Central memory CD4-positive, alpha-beta T cell (primary cell): Measurements from ENCODE around the gene SAP30BP.
"Not testable (repeated sequence)": the region's sequence is repeated elsewhere in the genome, so short reads cannot be mapped to it uniquely, and the experiment has no call there.

Experiments used
- DNase-seq: peaks from one replicate; pipeline ENCODE4 v3.0.0; 2022

SAP30BP gene

DNA sequence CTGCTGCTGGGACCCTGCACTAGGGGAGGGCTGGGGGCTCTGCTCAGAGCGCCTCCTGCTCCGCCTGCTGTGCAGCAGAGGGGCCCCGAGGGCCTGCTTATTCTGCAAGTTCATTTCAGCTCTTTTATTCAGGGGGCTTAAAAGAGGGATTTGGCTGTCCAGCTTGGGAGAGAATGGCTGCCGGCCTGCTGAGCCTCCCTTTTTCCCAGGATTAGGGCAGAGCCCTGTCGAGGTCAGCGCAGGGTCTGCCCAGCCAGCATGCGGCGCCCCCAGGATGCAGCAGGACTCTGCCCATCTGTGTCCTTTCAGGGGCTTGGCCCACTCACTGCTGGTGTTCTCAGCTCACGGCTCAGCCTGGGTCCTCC, 32.8 kb upstream of the SAP30BP start:
- no peak for DNase-seq

DNA sequence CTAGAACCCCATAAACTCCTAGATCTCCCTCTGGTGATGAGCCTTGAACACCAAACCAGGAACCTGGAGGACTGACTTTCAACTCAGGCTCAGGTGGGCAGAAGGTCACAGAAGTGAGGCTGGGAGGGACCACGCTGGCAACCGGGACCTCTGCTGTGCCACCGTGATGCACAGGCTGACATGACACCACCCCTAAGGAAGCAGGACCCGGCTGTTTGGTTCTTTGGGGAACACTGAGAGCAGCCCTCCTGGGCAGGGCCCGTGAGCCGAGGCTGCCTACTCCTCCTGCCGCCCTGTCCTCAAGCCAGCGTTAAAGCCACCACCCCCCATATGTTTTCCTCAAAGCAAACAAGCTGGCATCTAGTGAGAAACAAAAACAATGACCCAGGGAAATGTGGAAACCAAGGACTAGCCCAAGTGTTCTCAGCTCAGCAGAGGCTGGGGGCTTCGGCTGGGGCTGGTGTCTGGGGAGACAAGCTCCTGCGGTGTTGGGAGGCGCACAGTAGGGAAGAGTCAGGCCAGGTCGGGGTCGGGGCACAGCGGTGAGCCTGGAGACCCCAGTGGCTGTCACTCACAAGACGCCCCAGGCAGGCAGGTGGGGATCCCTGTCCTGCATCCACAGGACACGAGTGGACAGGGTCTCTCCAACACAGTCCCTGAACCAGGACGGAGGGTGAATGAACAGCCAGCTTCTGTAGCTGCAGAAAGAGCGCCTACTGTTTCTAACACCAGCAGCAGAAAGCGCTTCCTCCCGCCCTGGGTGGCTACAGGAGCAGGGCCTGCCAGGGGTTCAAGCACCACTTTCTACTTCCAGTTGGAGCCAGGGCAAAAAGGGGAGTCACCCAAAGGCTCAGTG, 32.2 kb upstream of the SAP30BP start:
- DNase-seq = no peak

DNA sequence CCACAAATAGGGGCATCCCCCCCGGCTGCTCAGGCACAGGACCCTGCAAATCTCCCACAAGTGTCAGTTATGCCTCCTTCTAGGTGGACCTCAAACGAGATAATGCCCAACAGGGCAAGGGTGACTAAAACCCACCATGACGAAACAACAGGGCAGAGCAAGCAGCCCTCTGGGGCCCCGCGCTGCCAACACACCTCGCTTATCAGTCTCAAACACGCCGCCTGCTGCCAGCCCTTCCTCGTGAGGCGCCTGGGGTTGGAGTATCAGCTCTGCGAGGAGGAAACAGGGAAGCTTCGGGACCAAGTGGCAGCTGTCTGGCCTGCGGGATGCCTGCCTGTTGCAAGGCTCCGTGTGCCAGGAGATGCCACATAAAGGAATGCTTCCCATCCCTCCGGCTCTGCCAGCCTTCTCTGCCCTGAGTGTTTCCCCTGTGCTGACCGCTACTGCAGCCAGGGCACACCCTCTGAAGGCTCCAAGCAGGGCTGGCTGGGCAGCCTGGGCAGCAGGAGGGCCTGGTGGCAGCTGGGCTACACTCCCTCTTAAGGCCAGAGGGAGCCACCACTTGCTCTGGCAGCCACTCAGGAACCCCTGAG, 31.4 kb upstream of the SAP30BP start:
- DNase-seq = no peak

- DNase-seq = no peak
These were observed 30.6 kb upstream of the SAP30BP start for GRCh38 chr17:75636381-75637142.

DNA sequence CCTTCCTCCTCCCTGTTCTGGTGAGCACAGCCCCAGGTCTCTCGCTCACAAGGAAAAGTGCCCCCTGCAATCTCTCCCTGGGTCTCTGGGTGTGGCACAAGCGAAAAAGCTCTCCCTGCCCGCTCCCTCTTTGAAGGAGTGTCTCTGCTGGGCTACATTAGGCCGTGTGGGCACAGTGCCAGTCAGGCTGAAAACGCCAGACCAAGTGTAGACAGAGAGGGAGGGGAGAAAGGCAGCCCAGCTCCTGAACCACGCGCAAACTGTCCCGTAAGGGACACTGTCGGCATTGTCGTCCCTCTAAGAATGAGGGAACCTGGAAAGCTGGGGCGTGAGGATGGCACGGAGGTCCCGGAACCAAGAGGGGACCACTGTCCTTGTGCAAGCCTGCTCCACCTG, 30.0 kb upstream of the SAP30BP start:
- DNase-seq = no peak

- no peak for DNase-seq
These were observed 29.6 kb upstream of the SAP30BP start for GRCh38 chr17:75637551-75637950.

DNA sequence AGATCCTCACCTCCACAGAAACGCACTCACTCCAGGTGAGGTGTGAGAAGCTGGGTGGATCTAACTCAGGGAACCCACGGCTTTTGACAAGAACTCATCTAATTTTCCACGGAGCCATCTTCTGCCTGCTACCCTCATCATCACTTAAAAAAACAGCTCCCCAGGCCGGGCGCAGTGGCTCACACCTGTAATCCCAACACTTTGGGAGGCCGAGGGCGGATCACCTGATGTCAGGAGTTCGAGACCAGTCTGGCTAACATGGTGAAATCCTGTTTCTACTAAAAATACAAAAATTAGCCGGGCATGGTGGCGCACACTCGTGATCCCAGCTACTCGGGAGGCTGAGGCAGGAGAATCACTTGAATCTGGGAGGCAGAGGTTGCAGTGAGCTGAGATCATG, 29.1 kb upstream of the SAP30BP start:
- not testable (repeated sequence) for DNase-seq

GRCh38 chr17:75638893-75639292, 28.2 kb upstream of the SAP30BP start:
- no peak for DNase-seq

GRCh38 chr17:75639327-75639726, 27.8 kb upstream of the SAP30BP start:
- no peak for DNase-seq

GRCh38 chr17:75639771-75640555, 27.2 kb upstream of the SAP30BP start:
- no peak for DNase-seq

DNA sequence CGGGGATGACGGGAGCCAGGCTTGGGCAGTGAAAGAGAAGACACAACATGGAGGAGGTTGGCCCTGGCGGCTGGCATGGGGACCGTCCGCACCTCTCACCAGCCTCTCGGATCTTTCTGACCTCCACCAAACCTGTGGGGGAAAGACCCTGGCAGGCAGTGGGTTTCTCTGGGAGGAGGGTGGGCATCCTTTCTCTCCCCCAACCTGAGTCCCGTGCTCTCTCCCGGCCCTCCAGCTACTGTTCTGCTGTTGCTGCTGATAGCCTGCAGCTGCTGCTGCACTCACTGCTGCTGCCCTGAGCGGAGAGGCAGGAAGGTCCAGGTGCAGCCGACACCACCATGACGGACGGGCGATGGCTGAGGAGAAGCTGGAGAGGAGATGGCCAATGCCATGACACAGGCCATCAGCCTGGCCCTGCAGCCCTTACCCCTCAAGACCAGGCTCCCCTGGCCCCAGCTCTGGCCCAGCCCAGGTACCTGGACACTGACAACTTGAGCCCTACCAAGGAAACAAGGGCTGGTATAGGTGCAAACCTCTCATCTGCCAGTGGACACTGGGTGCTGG, 26.5 kb upstream of the SAP30BP start:
- DNase-seq = no peak

GRCh38 chr17:75641343-75641742, 25.8 kb upstream of the SAP30BP start:
- no peak for DNase-seq

DNA sequence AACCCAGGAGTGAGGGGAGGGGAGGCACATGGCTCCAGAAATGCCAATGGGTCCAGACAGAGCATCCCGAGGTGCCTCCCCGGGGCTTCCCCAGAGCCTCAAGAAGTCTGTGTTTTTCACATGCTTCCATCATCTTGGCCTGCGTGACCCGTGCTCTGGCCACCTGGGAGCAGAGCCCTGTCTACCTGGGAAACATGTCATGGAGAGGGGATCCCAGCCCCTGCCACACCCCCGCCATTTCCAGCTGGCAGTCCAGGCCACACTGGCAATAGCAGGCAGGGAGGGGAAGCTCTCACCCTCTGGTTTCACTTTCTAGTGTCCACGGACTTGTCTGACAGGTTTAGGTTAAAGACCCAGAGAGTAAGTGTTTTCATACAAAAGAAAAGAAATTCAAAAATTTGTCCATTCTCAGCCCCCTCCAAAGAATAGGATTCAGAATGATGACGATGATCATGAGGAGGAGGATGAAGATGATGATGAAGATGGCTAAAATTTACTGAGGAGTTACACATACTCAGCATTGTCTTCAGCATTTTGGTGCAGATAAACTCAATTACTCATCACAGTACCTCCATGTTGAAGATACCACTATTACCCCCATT, 24.9 kb upstream of the SAP30BP start:
- no peak for DNase-seq

DNA sequence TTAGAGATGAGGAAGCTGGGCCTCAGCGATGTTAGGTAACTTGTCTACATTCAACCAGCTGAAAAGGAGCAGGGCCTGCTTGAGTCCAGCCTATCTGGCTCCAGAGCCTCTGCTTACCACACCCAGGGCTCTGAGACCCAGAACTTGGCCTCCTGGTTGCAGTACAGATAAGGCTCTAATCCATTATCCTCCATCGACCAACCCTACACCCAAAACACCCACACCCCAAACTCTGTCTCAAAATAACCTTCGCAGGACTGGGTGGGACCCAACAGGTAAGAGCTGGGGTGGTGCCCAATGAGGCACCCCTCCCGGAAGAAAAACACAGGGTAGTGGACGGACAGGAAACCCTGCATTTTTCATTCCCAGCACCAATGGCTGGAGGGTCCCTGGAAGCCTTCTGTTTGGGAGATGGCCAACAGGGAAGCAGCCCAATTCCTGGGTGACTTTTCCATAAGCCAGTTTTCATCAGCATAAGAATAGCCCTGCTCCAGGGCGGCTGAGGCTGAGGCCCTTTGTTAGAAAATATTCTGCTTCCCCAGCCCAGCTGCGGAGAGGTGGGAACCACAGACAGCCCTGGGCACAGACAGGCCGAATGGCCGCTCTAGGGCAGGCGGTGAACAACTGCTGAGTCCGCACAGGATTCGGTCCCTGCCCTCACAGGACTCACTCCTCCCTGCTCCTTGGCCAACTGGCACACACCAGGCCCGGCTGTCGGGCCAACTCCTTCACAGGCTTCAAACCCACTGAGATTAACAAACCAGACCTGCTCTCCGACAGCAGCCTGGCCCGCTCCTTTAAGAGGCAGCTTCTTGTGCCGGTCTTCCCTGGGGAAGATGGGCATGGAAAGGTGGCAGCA, 24.1 kb upstream of the SAP30BP start:
- no peak for DNase-seq

DNA sequence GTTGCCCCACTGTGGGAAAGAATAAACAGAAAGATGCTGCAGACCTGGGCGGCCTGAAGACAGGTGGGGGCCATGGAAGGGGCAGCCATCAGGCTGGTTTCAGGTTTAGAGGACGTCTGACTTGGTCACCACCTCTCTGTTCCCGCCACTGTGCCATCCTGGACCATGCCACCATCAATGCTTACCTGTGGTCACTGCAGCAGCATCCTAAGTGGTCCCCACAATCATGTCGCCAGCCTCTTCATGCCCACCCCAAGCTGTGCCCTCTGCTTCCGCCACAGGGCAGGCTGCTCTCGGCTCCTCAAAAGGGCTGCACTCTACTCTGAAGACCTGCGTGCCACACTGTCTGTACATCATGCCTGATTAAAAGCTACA, 23.5 kb upstream of the SAP30BP start:
- no peak for DNase-seq

- DNase-seq = no peak
These were observed 21.6 kb upstream of the SAP30BP start for GRCh38 chr17:75645501-75645888.

DNA sequence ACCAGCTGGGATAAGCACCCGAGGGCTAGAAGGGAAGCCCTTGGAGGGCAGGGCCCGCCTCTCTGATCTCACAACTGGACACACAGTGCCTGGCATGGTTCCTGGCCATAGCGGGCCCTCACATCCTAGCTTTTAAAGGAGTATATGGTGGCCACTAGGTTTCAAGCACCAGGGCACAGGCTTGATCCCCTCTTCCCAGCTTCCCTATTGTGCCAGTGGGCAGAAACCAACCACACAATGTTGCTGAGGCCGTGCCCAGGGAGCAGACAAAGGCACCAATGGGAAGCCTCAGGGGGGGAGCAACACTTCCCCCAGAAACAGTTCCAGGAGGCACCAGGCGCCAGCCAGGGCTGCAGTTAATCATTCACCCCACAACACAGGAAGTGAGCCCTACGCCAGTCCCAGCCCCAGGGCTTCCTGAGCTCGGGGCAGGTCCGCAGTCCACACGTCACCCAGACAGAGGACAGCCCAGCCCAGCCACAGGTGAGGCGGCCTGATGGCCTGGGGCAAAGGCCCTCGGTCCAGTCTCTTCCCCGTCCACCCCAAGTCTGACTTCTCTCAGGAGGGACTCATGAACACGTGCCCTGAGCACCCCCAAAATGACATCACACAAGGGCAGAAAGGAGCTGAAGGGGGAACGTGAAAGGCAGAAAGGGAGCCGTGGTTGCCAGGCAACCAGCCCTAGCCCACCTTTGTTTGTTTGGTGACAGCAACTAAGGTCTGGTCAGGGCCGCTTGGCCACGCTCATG, 21.1 kb upstream of the SAP30BP start:
- no peak for DNase-seq

- no peak for DNase-seq
These were observed 20.5 kb upstream of the SAP30BP start for GRCh38 chr17:75646638-75646992.

DNA sequence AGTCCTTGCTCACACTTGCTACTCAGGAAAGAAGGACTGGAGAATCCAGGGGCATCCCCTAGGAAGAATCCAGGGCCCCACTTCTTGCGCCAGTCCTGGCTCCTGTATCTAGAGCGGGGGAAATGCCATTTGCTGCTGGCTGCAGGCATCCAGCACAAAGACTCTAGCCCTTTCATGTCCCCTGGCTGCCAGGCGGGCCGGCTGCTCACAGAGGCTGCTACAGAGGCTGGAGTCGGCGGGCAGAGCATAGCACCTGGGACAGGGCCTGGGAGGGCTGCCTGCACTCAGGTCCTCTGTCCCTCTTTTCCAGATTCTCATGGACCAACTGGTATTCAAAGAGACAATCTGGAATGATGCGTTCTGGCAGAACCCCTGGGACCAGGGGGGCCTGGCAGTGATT, 20.1 kb upstream of the SAP30BP start:
- no peak for DNase-seq

- DNase-seq = no peak
These were observed 19.2 kb upstream of the SAP30BP start for GRCh38 chr17:75647921-75648320.

DNA sequence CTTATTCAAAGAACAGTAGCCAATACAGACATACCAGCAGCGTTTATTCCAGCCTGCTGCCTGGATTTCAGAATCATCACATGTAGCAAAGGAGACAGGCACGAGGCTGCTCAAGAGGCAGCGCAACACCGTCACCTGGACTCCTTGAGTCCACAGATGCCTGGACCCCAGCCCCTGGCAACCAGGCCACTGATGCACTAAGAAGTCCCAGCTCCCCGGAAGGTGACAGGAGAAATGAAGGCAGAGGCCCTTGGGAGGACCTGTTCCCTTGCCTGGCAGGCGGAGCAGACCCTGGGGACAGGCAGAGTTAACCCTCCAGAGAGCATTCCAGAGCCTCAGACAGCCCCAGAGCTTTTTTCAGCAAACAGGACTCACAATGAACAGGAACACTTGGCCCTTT, 17.5 kb upstream of the SAP30BP start:
- no peak for DNase-seq
